ENCODE data around the gene PAK4. TPM values are rescaled to one million over a fixed set of nuclear protein-coding genes. Genes with fewer than 3 reads are reported as not detected.

Gene PAK4
- total and polyA plus RNA-seq, 2 of the 8 experiments (the other 6 are each of a cell fraction or from before 2014, with no cell fraction given): 50.7 to 64.4 TPM

DNA sequence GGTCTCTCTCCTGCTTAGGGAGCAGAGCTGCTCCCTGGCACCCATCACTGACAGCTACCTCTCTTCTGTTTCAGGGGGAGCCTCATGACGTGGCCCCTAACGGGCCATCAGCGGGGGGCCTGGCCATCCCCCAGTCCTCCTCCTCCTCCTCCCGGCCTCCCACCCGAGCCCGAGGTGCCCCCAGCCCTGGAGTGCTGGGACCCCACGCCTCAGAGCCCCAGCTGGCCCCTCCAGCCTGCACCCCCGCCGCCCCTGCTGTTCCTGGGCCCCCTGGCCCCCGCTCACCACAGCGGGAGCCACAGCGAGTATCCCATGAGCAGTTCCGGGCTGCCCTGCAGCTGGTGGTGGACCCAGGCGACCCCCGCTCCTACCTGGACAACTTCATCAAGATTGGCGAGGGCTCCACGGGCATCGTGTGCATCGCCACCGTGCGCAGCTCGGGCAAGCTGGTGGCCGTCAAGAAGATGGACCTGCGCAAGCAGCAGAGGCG lies 48.0 kb downstream of the PAK4 start:
- no peak overlapping the region for H2BK20ac ChIP-seq (ENCODE audit: low read length)
- peaks cover 0 to 11% (median 4%) of the 10 kb centered on the region in 4 experiments; a peak in 6 of 7 replicates for H3K4me1 ChIP-seq (replicated peaks in 1 of 4; ENCODE audit: control insufficient read depth in 3 of 4, insufficient read depth in 4 of 4, low read length in 3 of 4)
- H3K4me3 ChIP-seq (ENCODE audit: extremely low read depth in 1 of 4, insufficient read depth in 2 of 4, low read depth in 3 of 4, low read length in 4 of 4): no peak overlapping the region
- H3K36me3 ChIP-seq (ENCODE audit: control insufficient read depth in 2 of 4, insufficient read depth in 4 of 4, low read length in 3 of 4): peaks cover 0 to 33% (median 10%) of the 10 kb centered on the region in 4 experiments; a peak in 3 of 8 replicates
- peaks cover 4 to 10% of the 10 kb centered on the region in 2 experiments for H4K20me1 ChIP-seq (replicated peaks in 1 of 2; ENCODE audit: control insufficient read depth in 1 of 2, insufficient read depth in 2 of 2, low read length in 2 of 2)
- H4K8ac ChIP-seq (ENCODE audit: extremely low read depth, insufficient read depth, low read length): no peak overlapping the region; the same call in 1 of the 2 replicates
- H4K5ac ChIP-seq (ENCODE audit: insufficient read length, low read depth, low read length): no peak overlapping the region
- no peaks in the 10 kb centered on the region; a peak in 1 of 4 replicates for H3K79me2 ChIP-seq (ENCODE audit: control insufficient read depth in 1 of 2, insufficient read depth in 2 of 2, low read length in 2 of 2)
- no peak overlapping the region for H3K56ac ChIP-seq (replicated peaks; ENCODE audit: insufficient read length, low read depth, low read length)
- no peak overlapping the region for H3K14ac ChIP-seq (ENCODE audit: insufficient read length)
- H3K79me1 ChIP-seq (ENCODE audit: low read depth, low read length): no peaks in the 10 kb centered on the region
- no peak overlapping the region for H3K9ac ChIP-seq (replicated peaks in 1 of 4; ENCODE audit: extremely low read depth in 1 of 4, low read depth in 3 of 4, low read length in 3 of 4)
- 0 out of 2 replicates have a peak overlapping the region, but pooled peaks have one; percentile 30 for H2BK5ac ChIP-seq (ENCODE audit: low read depth, low read length)
- H3K27me3 ChIP-seq (replicated peaks in 1 of 4; ENCODE audit: control insufficient read depth in 3 of 4, extremely low read depth in 1 of 4, insufficient read depth in 3 of 4, low read length in 3 of 4): no peaks in the 10 kb centered on the region
- CTCF ChIA-PET (ENCODE audit: partially characterized antibody): interaction anchor here (0.7 to 5.1 kb wide), 3 partner anchors 14 to 42 kb away, joined by 3 to 33 read pairs (median 10); partner anchors contain the start of gene NCCRP1
- no peaks in the 10 kb centered on the region for H3K9me3 ChIP-seq (ENCODE audit: insufficient read depth in 2 of 2, low read depth in 1 of 2, low read length in 1 of 2)
- H2BK12ac ChIP-seq (ENCODE audit: low read depth, low read length): no peak overlapping the region
- H4K91ac ChIP-seq (replicated peaks; ENCODE audit: insufficient read length, low read length): no peak overlapping the region
- FAIRE-seq: no peak
- H3K23me2 ChIP-seq (ENCODE audit: low read depth, low read length): no peaks in the 10 kb centered on the region
- H3K4me2 ChIP-seq (ENCODE audit: insufficient read depth in 1 of 2, low read depth in 2 of 2, low read length in 2 of 2): no peak overlapping the region
- H3K23ac ChIP-seq (ENCODE audit: insufficient read length): no peak overlapping the region
- DNase-seq (ENCODE audit: low read depth in 1 of 2, low spot score in 2 of 2): no peak
- H2BK120ac ChIP-seq (replicated peaks; ENCODE audit: low read depth, low read length): no peak overlapping the region
- POLR2A ChIA-PET (ENCODE audit: partially characterized antibody): interaction anchor here (0.8 kb wide), 1 partner anchor 16 kb away, joined by 4 read pairs; no protein-coding TSS in a partner anchor
- WGBS, 2 experiments (ENCODE audit: extremely low coverage in 1 of 2, insufficient coverage in 1 of 2, insufficient read length in 1 of 2, insufficient replicate concordance in 2 of 2, low coverage in 1 of 2, low lambda C conversion rate in 2 of 2, missing lambda C conversion rate in 1 of 2): 87% methylated on average over 12 of the region's 25 CpGs; no CpG with 5 or more reads in 1 of the 2 experiments
- H2AK5ac ChIP-seq (ENCODE audit: low read depth, low read length): no peak overlapping the region
- no peak overlapping the region for H3K4ac ChIP-seq (replicated peaks; ENCODE audit: insufficient read length, low read depth, low read length)
- H3K27ac ChIP-seq (ENCODE audit: low read depth, low read length): no peak overlapping the region
- no peak overlapping the region for H2AFZ ChIP-seq (ENCODE audit: low read length)
- no peak overlapping the region for H2BK15ac ChIP-seq (ENCODE audit: low read length)
- no peak overlapping the region for H3K18ac ChIP-seq (ENCODE audit: extremely low read depth, low read length)
- TF ChIP-seq CHD2 (IDR thresholded peaks at IDR 0.05; ENCODE audit: low read length): no peak
- TF ChIP-seq, protein P1, sequence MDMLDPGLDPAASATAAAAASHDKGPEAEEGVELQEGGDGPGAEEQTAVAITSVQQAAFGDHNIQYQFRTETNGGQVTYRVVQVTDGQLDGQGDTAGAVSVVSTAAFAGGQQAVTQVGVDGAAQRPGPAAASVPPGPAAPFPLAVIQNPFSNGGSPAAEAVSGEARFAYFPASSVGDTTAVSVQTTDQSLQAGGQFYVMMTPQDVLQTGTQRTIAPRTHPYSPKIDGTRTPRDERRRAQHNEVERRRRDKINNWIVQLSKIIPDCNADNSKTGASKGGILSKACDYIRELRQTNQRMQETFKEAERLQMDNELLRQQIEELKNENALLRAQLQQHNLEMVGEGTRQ (IDR thresholded peaks at IDR 0.05; ENCODE audit: low read length): no peak
- TF ChIP-seq TAF1 (IDR thresholded peaks at IDR 0.05; ENCODE audit: low read depth, low read length): no peak
- no peak for TF ChIP-seq RNF2 (IDR thresholded peaks at IDR 0.05; ENCODE audit: borderline replicate concordance, low read depth, low read length, missing control alignments, poor library complexity, severe bottlenecking)
- no peak for TF ChIP-seq CTBP2 (IDR thresholded peaks at IDR 0.05; ENCODE audit: borderline replicate concordance, insufficient read depth, insufficient read length, low read length)
- TF ChIP-seq BACH1 (IDR thresholded peaks at IDR 0.05; ENCODE audit: low read length): no peak
- TF ChIP-seq CBX8 (IDR thresholded peaks at IDR 0.05; ENCODE audit: borderline replicate concordance, low read depth, low read length): no peak
- TF ChIP-seq POU5F1 (IDR thresholded peaks at IDR 0.05; ENCODE audit: low read depth, low read length): no peak
- TF ChIP-seq HDAC2 (IDR thresholded peaks at IDR 0.05; ENCODE audit: borderline replicate concordance in 1 of 2, low read depth in 2 of 2, low read length in 2 of 2): no peak
- no peak for TF ChIP-seq SRF (IDR thresholded peaks at IDR 0.05; ENCODE audit: low read depth, low read length)
- TF ChIP-seq EP300 (IDR thresholded peaks at IDR 0.05; ENCODE audit: borderline replicate concordance in 1 of 2, low read depth in 2 of 2, low read length in 2 of 2): no peak
